B cell (primary cell): ENCODE results near the gene ENOPH1. TPM values are rescaled to one million over a fixed set of nuclear protein-coding genes. Genes with fewer than 3 reads are reported as not detected.

ENCODE experiments used
- ATAC-seq: fragments of 200-7000 bp; cut with Tn5 transposase; one replicate; pipeline ENCODE4 v1.10.0; 2021; ENCODE audit warnings: low read depth, mild to moderate bottlenecking, moderate number of reproducible peaks, moderate library complexity
- CTCF ChIA-PET: fragments of 350-600 bp; sonication (Branson Sonifier 250); formaldehyde crosslinking; loops from one replicate; lab custom pipeline; 2021; ENCODE audit warnings: antibody characterized with exemption, inconsistent platforms; lab: Charles Lee
- POLR2A ChIA-PET: fragments of 350-600 bp; sonication (Branson Sonifier 250); formaldehyde crosslinking; loops from one replicate; lab custom pipeline; 2021; ENCODE audit warnings: antibody characterized with exemption; lab: Charles Lee
- DNase-seq: peaks from one replicate; pipeline ENCODE4 v3.0.0; 2013
- H2AFZ ChIP-seq: 2 replicates; pipeline ENCODE4 v1.6.1; 2012; ENCODE audit warnings: mild to moderate bottlenecking, low read depth, low read length; ENCODE audit not compliant: insufficient read depth, poor library complexity, severe bottlenecking
- H3K27ac ChIP-seq, 2 donors: 1 replicate in 1 of 2; 2 replicates in 1 of 2; pipeline ENCODE4 v1.5.1; 2012 to 2013; ENCODE audit warnings: low read length in 2 of 2, mild to moderate bottlenecking in 2 of 2, moderate library complexity in 1 of 2
- H3K27me3 ChIP-seq, 4 experiments: fragments of 200-600 bp in 1 of 4; sonication (generic) in 1 of 4; replicated peaks in 1 of 4; 1 replicate in 2 of 4; 2 replicates in 2 of 4; pipeline versions ENCODE4 v1.6.1 to v1.7.0; 2013 to 2016; ENCODE audit warnings: low read length in 3 of 4, mild to moderate bottlenecking in 2 of 4, mixed read lengths in 1 of 4, moderate library complexity in 1 of 4; ENCODE audit not compliant: insufficient read depth in 4 of 4, control insufficient read depth in 3 of 4; ENCODE audit errors: control extremely low read depth in 1 of 4
- H3K36me3 ChIP-seq, 2 experiments: replicated peaks in 1 of 2; 1 replicate in 1 of 2; 2 replicates in 1 of 2; pipeline versions ENCODE4 v1.6.1 to v1.7.1; 2013; ENCODE audit warnings: low read length in 1 of 2; ENCODE audit not compliant: insufficient read depth in 2 of 2, control insufficient read depth in 1 of 2; ENCODE audit errors: control extremely low read depth in 1 of 2, extremely low read depth in 1 of 2
- H3K4me1 ChIP-seq, 2 donors: fragments of 200-600 bp in 1 of 2; sonication (generic) in 1 of 2; 1 replicate in 1 of 2; 2 replicates in 1 of 2; pipeline versions ENCODE4 v1.5.1 to v1.6.1; 2013 to 2017; ENCODE audit warnings: low read length in 2 of 2; ENCODE audit not compliant: control insufficient read depth in 2 of 2, insufficient read depth in 2 of 2
- H3K4me2 ChIP-seq: replicated peaks from 2 replicates; pipeline ENCODE3; 2012; ENCODE audit warnings: mild to moderate bottlenecking, low read depth, low read length; ENCODE audit not compliant: poor library complexity, severe bottlenecking
- H3K4me3 ChIP-seq, 5 experiments: fragments of 200-600 bp in 1 of 5; sonication (generic) in 1 of 5; 1 replicate in 3 of 5; 2 replicates in 2 of 5; pipeline versions ENCODE4 v1.5.1 to v1.7.0; 2011 to 2016; ENCODE audit warnings: low read length in 4 of 5, mild to moderate bottlenecking in 4 of 5, low read depth in 2 of 5, control low read depth in 1 of 5, moderate library complexity in 1 of 5; ENCODE audit not compliant: insufficient read depth in 1 of 5; ENCODE audit errors: control extremely low read depth in 1 of 5, extremely low read depth in 1 of 5
- H3K79me2 ChIP-seq: fragments of 200-600 bp; sonication (generic); one replicate; pipeline ENCODE4 v1.6.0; 2016; ENCODE audit warnings: low read length; ENCODE audit not compliant: control insufficient read depth, insufficient read depth
- H3K9ac ChIP-seq: fragments of 200-600 bp; sonication (generic); 2 replicates; pipeline ENCODE4 v1.6.1; 2017; ENCODE audit warnings: mild to moderate bottlenecking, low read length, moderate library complexity
- H3K9me3 ChIP-seq, 3 donors: one replicate each; pipeline versions ENCODE4 v1.6.1 to v1.7.1; 2013; ENCODE audit warnings: low read length in 2 of 3; ENCODE audit not compliant: control insufficient read depth in 2 of 3, insufficient read depth in 1 of 3; ENCODE audit errors: control extremely low read depth in 1 of 3
- H4K20me1 ChIP-seq: 2 replicates; pipeline ENCODE4 v1.6.0; 2012; ENCODE audit warnings: mild to moderate bottlenecking, low read length; ENCODE audit not compliant: insufficient read depth, control insufficient read depth, poor library complexity, severe bottlenecking
- H3K27ac Mint-ChIP-seq: one replicate; pipeline ENCODE4 v1.8.0; 2021; ENCODE audit warnings: mixed read lengths
- H3K27me3 Mint-ChIP-seq: one replicate; pipeline ENCODE4 v1.8.0; 2021; ENCODE audit warnings: mixed read lengths
- H3K4me1 Mint-ChIP-seq: one replicate; pipeline ENCODE4 v1.8.0; 2021; ENCODE audit warnings: mixed read lengths
- H3K4me3 Mint-ChIP-seq: one replicate; pipeline ENCODE4 v1.8.0; 2021; ENCODE audit warnings: mixed read lengths
- H3K9me3 Mint-ChIP-seq: one replicate; pipeline ENCODE4 v1.8.0; 2022; ENCODE audit warnings: mixed read lengths; ENCODE audit not compliant: insufficient read depth
- EZH2 ChIP-seq: IDR thresholded peaks from 2 replicates; pipeline ENCODE4 v1.6.1; 2012; ENCODE audit warnings: borderline replicate concordance, low read depth, mild to moderate bottlenecking, moderate library complexity, low read length; ENCODE audit not compliant: insufficient read depth, poor library complexity, severe bottlenecking
- WGBS: methylation state at CpG from one replicate; pipeline ENCODE4 v1.1.5; 2013; ENCODE audit warnings: missing lambda C conversion rate; ENCODE audit not compliant: insufficient coverage; 5-methylcytosine and 5-hydroxymethylcytosine counted together
- intact Hi-C: fragments of 100-400 bp; cut with micrococcal nuclease; formaldehyde crosslinking; loops from one replicate; pipeline ENCODE4 v1.10.0; 2022
- polyA plus RNA-seq: library from polyadenylated mRNA; depleted of rRNA; stranded (reverse); fragments of >200 nt; gene quantifications from 2 replicates; pipeline ENCODE4 v1.2.3, GENCODE V29; 2012
- total RNA-seq, 2 donors: library from RNA; stranded (reverse); fragments of 120-200 nt in 1 of 2; gene quantifications; 1 replicate in 1 of 2; 2 replicates in 1 of 2; pipeline versions ENCODE4 v1.2.3 to v1.2.4, GENCODE V29; 2013 to 2022
- TF ChIP-seq, protein P1 (sequence below): fragments of 200-600 bp; IDR thresholded peaks from one replicate; pipeline ENCODE4 v1.8.0; 2022; ENCODE audit warnings: antibody characterized with exemption, mild to moderate bottlenecking

Gene ENOPH1
- total and polyA plus RNA-seq, 2 donors (not counting 1 experiment from before 2014, with no cell fraction given), result 10.9 to 20.2 TPM

- Histone ChIP-seq H3K36me3 (no peaks in the 10 kb centered on the region), H3K79me2 (peaks cover 10% of the 10 kb centered on the region), H4K20me1 (no peaks in the 10 kb centered on the region), H3K4me1 (peaks cover 14% of the 10 kb centered on the region in 2 donors), H3K27me3 (no peaks in the 10 kb centered on the region), H2AFZ (no peak overlapping the region), H3K4me2 (no peak overlapping the region), H3K9ac (no peak overlapping the region), H3K9me3 (peaks cover 0 to 16% (median 6%) of the 10 kb centered on the region in 3 donors), H3K27ac (no peak overlapping the region), H3K4me3 (no peak overlapping the region)
- WGBS, result 96% methylated on average over 4 of the region's 4 CpGs
- no peak overlapping the region for H3K27ac Mint-ChIP-seq
- TF ChIP-seq, protein P1, sequence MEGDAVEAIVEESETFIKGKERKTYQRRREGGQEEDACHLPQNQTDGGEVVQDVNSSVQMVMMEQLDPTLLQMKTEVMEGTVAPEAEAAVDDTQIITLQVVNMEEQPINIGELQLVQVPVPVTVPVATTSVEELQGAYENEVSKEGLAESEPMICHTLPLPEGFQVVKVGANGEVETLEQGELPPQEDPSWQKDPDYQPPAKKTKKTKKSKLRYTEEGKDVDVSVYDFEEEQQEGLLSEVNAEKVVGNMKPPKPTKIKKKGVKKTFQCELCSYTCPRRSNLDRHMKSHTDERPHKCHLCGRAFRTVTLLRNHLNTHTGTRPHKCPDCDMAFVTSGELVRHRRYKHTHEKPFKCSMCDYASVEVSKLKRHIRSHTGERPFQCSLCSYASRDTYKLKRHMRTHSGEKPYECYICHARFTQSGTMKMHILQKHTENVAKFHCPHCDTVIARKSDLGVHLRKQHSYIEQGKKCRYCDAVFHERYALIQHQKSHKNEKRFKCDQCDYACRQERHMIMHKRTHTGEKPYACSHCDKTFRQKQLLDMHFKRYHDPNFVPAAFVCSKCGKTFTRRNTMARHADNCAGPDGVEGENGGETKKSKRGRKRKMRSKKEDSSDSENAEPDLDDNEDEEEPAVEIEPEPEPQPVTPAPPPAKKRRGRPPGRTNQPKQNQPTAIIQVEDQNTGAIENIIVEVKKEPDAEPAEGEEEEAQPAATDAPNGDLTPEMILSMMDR, result no peak
- TF ChIP-seq EZH2, result no peak
- intact Hi-C loops, result no loop called here
- peaks cover 2% of the 10 kb centered on the region for H3K9me3 Mint-ChIP-seq
- DNase-seq (no peak), ATAC-seq (no peak)
- ChIA-PET CTCF (interaction anchor here (0.9 to 2.3 kb wide), 3 partner anchors 9 to 48 kb away, joined by 3 to 8 read pairs (median 6); no protein-coding TSS in a partner anchor), POLR2A (interaction anchor here (1.0 kb wide), 1 partner anchor 50 kb away, joined by 3 read pairs; no protein-coding TSS in a partner anchor)
- no peak overlapping the region for H3K4me3 Mint-ChIP-seq
- no peaks in the 10 kb centered on the region for H3K27me3 Mint-ChIP-seq
- peaks cover 22% of the 10 kb centered on the region for H3K4me1 Mint-ChIP-seq
Measured at GRCh38 chr4:82380831-82381230, 49.6 kb upstream of the ENOPH1 start.

GRCh38 chr4:82381235-82381634 lies 49.2 kb upstream of the ENOPH1 start:
- H3K4me3 Mint-ChIP-seq, result no peak overlapping the region
- Histone ChIP-seq H3K4me3 (no peak overlapping the region), H3K9ac (no peak overlapping the region), H4K20me1 (no peaks in the 10 kb centered on the region), H3K4me1 (peaks cover 10 to 14% of the 10 kb centered on the region in 2 donors), H3K27me3 (no peaks in the 10 kb centered on the region), H2AFZ (no peak overlapping the region), H3K27ac (no peak overlapping the region), H3K4me2 (no peak overlapping the region), H3K9me3 (peaks cover 0 to 16% (median 6%) of the 10 kb centered on the region in 3 donors), H3K36me3 (no peaks in the 10 kb centered on the region), H3K79me2 (peaks cover 6% of the 10 kb centered on the region)
- ATAC-seq (no peak), DNase-seq (no peak)
- WGBS, result 90% methylated on average over 3 of the region's 3 CpGs
- TF ChIP-seq EZH2, result no peak
- TF ChIP-seq, protein P1, result no peak
- CTCF ChIA-PET, result interaction anchor here (0.9 to 1.5 kb wide), 3 partner anchors 8 to 48 kb away, joined by 3 to 6 read pairs (median 5); no protein-coding TSS in a partner anchor
- H3K9me3 Mint-ChIP-seq, result peaks cover 3% of the 10 kb centered on the region
- H3K27me3 Mint-ChIP-seq, result no peaks in the 10 kb centered on the region
- intact Hi-C loops, result no loop called here
- POLR2A ChIA-PET, result interaction anchor here (1.0 kb wide), 1 partner anchor 50 kb away, joined by 3 read pairs; no protein-coding TSS in a partner anchor
- peaks cover 18% of the 10 kb centered on the region for H3K4me1 Mint-ChIP-seq
- no peak overlapping the region for H3K27ac Mint-ChIP-seq
